Measurements from ENCODE around the gene VPS54.
A peak's percentile ranks its signal among the peaks of the same experiment; 100 is the strongest.
"Not testable (repeated sequence)": the region's sequence is repeated elsewhere in the genome, so short reads cannot be mapped to it uniquely, and the experiment has no call there.

VPS54 gene

GRCh38 chr2:64024259-64024949, 5.2 kb upstream of the VPS54 start:
- no peak for DNase-seq (ENCODE audit: low spot score)

DNA sequence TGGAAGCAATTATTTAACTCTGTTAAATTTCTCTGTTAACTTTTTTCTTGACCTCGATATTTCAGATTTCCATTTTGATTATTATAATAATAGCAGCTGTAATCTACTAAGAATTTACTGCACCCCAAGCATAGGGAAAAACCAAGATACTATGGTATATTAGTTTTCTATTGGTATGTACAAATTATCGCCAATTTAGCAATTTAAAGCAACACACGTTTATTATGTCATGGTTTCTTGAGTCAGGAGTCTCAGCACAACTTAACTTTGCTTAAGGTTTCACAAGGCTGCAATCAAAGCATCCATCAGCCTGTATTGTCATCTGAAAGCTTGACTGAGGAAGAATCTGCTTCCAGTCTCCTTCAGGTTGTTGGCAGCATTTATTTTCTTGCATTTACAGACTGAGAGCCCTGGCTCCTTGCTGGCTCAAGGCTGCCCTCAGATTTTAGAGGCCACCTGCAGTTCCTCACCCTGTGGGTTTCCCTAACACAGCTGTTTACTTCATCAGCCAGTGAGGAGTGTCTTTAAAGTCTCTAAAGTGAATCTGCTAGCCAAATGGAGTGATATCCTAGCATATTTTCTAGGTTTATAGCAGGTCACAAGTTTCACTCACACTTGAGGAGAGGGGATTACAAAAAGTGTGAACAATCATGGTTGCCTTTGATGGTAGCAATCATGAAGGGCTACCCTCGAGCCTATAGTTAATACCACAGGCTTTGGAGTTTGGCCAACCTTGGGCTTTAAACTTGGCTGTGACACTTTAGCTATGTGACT, 4.4 kb upstream of the VPS54 start:
- DNase-seq (ENCODE audit: low spot score): no peak

DNA sequence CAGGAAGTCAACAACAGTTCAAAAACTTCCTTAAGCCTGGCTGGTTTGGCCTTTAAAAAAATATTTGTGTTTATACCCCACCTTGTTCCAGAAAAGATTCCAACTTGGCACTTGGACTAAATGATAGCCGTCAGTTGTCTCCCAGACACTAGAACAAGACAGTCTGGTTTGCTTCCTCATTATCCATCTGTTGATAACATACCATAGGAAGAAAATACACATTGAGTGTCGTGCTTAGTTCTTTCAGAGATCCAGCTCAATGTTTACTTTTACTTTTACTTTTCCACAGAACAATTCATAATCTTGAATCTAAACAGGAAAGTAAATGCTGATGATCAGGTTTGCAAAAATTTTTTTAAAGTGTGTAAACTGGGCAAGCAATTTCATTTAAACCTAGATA, 2.4 kb upstream of the VPS54 start:
- no peak for DNase-seq (ENCODE audit: low spot score)

GRCh38 chr2:64019975-64020528, 824 bp upstream of the VPS54 start:
- peak; percentile 50 for DNase-seq (ENCODE audit: low spot score)

DNA sequence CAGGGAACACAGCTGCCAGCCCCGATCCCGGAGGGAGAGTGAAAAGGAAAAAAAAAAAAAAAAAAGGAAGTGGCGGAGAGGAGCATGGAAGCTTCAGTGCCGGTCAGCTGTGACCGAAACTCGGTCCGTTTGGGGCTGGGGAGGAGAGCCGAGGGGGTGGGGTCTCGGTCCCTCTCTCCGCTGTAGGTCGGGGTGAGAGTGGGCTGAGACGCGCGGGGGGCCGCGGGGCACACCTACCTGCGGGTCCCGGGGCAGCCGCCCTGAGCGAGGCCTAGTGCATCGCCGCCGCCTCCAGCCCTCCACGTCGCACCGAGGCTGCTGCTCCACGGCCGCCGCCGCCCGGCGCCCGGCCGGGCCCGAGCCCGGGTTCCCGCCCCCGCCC, 536 bp downstream of the VPS54 start:
- DNase-seq (ENCODE audit: low spot score): no peak

DNA sequence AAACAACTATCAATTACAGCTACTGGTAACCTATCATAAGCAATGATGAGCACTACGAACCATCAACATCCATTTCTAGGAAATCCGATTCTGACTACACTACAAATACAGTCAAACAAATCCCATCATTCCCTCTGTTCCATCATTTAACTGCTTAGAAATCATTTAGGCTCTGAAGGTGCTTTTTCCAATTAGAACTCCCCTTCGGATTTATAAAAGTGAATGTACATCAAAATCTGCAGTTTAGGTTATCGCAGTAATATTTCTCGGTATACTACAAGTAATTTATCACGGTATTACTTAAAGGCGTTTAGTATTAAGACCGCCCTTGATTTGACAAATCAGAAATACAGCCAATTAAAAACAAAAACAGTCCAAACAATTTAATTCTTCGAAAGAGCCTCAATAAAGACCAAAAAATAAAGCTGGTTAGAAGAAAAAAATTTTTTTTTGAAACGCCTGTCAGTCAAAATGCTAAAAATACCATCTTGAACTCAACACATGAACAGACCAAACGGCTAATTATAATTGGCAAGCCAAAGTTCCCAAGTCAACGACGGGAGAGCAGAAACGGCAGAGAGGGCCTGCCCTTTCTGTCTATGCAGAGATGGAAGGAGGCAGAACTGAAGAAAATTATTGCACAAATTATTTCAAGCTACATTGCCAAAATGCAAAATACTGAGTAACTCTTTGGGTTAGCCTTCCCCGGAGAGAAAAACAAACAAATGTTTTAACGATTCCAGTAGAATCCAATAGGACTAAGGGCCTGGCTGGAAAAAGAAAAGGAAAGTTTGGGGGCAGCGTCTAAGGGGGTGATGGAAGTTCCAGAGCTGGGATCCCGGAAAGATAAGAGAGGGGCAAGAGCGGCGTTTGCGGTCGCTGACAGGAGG, 1.2 kb downstream of the VPS54 start:
- DNase-seq (ENCODE audit: low spot score): peak; percentile 44

DNA sequence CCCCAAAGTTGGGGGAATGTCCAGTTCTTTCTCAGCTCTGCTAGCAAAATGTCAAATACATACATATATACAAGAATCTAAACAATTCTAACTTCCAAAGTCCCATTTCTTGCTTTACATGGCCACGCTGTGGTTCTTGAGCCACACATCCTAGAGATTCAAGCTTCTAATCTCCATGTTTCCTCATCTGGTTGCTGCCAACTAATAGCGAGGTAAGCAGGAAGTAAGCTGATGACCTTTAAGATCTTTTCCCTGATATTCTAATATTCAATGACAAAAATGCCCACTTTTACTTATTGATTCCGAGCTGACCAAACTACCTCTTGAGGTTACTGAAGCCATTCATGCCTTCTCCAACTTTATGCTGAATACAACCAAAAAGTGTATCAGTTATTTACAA, 3.3 kb downstream of the VPS54 start:
- peak; percentile 22 for DNase-seq (ENCODE audit: low spot score)

- no peak for DNase-seq (ENCODE audit: low spot score)
Observed at GRCh38 chr2:64015391-64015790, 3.8 kb downstream of the VPS54 start.

GRCh38 chr2:64014628-64015027, 4.6 kb downstream of the VPS54 start:
- DNase-seq (ENCODE audit: low spot score): no peak

DNA sequence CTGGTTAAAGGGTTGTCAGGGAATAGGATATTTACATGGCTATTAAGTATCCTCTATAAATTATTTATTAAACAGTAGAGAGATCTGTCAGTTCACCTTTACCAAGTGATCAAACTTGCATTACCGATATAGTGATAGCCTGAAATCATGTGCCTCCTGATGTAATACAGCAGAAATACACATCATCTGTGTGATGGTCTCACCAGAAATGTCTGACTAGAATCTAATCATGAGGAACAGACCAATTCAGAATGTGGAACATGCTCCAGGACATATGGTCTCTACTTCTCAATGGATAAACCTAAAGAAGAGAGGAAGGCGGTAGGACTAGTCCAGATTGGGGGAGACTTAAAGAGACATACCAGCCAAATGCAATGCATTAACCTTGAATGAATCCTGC, 6.2 kb downstream of the VPS54 start:
- no peak for DNase-seq (ENCODE audit: low spot score)

GRCh38 chr2:64012115-64012514, 7.1 kb downstream of the VPS54 start:
- no peak for DNase-seq (ENCODE audit: low spot score)

DNA sequence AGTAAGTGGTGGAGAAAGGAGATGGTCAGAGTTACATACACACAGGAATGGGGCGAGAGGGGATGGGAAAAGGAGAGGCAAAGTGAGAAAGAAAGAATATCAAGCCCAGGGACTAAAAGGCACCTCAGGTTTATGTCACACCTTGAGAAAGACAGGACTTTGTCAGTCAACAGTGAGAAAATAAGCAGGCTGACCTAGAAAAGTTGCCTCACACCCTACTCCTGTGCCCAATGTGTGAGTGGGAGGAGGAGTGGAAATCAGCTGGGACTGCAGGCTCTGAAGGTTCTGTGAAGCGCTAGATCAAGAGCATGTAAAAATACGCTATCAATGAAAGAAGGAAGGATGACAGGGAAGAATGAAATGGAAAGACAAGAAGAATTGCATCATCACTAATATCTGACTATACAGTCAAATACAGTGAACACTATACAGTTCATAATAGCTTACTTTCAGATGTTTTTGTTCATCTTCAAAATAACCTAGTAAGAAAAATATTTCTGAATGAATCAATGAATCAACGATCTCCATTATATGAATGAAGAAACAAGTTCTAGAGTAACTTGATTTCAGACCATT, 10.7 kb downstream of the VPS54 start:
- no peak for DNase-seq (ENCODE audit: low spot score)

- no peak for DNase-seq (ENCODE audit: low spot score)
Observed at GRCh38 chr2:64007924-64008323, 11.3 kb downstream of the VPS54 start.

DNA sequence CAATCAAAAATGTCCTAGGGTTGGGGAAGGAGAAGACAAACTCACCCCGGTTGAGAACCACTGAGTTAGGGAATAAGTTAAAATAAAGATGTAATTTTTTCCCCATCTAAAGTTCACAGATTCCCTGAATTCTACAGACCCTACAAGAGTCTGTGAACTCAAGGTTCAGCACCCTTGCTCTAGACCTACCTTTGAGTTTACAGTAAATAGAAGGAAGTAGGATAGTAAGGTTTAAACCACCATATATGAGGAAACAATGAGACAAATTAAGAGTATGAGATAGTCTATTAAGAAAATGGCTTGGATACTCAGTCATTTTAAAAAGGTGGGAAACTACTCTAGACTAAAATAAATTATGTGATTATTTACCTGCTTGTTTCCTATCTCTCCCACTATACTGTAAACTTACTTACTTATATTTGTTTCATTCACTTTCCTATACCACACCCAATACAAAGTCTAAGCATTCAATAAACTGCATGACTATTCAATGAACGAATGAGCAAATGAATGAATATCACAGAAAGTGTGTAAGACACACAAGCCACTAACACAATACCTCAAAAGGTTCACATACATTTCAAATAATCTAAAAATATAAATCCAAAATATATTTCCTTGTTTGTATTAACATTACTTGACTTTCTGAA, 13.4 kb downstream of the VPS54 start:
- DNase-seq (ENCODE audit: low spot score): no peak

DNA sequence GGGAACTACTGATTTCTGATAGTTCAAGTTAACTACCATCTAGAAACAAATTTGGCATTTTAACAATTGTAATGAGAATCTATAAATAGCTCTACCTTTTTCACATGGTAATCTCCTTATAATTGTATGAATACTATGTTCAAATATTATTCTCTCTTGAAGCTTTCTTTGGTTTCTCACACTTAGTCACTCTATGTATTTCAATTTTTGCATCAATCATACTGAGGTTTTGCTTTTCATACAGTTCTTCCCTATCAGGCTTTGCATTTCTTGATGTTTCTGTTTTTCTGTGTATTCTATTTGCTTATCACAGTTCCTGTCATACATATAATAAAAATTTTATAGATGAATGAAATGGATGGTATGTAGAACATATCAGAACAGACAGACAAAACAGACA, 16.0 kb downstream of the VPS54 start:
- DNase-seq (ENCODE audit: low spot score): no peak

DNA sequence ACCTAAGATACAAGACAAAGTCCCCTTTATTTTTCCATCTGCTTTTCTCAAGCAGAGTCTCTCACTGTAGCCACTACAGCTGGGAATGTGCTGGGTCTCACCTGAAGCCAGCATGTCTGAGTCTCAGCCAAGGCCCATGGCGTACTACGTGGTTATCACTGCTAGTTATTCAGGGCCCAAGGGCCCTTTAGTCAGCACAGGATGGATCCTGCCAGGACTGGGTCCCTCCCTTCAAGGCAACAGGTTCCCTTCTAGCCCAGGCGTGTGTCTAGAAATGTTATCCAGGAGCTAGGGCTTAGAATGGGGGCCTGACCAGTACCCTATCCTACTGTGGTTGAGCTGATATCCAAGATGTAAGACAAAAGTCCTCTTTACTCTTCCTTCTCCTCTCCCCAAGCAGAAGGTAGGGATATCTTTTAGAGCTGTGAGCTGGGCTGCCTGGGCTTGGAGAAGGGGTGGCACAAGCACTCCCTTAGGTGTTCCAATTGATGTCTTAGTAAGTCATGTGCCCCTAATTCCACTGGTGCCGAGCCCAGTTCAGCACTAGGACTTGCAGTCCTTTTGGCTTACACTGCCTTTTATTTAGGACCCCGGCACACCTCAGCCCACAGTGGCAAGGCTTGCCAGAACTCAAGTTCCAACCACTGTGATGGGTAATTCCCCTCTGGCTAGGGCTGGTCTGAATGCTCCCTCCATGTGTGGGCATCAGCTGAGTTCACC, 17.7 kb downstream of the VPS54 start:
- no peak for DNase-seq (ENCODE audit: low spot score)

DNA sequence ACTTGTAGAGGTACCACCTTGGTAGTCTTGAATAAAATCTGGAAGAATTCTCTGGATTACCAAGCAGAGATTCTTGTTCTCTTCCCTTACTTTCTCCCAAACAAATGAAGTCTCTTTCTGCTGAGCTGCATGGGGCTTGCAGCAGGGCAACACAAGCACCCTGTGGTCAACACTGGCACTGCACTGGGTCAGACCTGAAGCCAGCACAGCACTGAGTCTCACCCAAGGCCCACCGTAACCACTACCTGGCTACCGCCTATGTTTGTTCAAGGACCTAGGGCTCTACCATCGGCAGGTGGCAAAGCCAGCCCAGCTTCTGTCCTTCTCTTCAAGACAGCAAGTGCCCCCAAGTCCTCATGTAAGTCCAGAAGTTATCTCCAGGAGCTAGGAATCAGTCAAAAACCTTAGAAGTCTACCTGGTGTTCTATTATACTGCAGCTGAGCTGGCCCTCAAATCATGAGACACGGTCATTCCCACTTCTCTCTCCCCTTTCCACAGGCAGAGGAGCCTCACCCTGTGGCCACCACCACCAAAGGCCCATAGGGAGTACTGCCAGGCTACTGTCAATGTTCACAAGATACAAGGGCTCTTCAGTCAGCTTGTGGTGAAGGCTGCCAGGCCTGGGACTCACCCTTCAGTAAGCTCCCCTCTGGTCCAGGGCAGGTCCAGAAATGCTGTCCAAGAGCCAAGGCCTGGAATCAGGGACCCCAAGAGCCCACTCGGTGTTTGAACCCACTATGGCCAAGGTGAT, 18.4 kb downstream of the VPS54 start:
- no peak for DNase-seq (ENCODE audit: low spot score)

DNA sequence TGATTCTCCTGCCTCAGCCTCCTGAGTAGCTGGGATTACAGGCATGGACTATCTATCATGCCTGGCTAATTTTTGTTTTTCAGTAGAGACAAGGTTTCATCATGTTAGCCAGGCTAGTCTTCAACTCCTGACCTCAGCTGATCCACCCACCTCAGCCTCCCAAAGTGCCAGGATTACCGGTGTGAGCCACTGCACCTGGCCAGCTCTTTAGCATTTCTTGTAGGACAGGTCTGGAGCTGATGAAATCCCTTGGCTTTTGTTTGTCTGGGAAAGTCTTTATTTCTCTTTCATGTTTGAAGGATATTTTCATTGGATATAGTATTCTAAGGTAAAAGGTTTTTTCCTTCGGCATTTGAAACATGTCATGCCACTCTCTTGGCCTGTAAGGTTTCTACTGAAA, 20.2 kb downstream of the VPS54 start:
- DNase-seq (ENCODE audit: low spot score): no peak

DNA sequence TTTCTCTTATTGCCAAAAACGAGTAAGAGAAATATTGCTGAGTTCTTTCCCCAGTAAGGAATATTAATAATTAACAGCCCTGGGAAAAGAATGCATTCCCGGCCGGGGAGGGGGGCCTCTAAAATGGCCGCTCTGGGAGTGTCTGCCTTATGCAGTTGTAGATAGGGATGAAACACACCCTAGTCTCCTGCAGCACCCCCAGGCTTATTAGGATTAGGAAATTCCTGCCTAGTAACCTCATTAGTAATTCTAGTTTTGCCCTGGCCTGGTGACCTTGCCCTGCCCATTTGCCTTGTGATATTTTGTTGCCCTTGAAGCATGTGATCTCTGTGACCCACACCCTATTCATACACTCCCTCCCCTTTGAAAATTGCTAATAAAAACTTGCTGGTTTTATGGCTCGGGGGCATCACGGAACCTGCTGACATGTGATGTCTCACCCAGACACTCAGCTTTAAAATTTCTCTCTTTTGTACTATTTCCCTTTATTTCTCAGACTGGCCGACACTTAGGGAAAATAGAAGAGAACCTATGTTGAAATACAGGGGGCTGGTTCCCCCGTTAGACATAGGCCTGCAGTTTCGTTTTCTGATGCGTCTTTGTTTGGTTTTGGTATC, 22.5 kb downstream of the VPS54 start:
- DNase-seq (ENCODE audit: low spot score): not testable (repeated sequence)

Data from kidney tubule cell (primary cell).